Brain microvascular endothelial cell (primary cell): ENCODE results near the gene LRRC49.
A peak's percentile ranks its signal among the peaks of the same experiment; 100 is the strongest.

Experiments used
- DNase-seq: peaks from one replicate; pipeline ENCODE4 v3.0.0-alpha.2; 2020
- H3K27ac ChIP-seq: fragments of 250-450 bp; sonication (Bioruptor Pico); 2 replicates; pipeline ENCODE4 v1.5.1; 2020; ENCODE audit warnings: mild to moderate bottlenecking, moderate library complexity
- H3K27me3 ChIP-seq: fragments of 250-450 bp; sonication (Bioruptor Pico); replicated peaks from 2 replicates; pipeline ENCODE4 v1.5.1; 2020; ENCODE audit warnings: mild to moderate bottlenecking
- H3K36me3 ChIP-seq: fragments of 250-450 bp; sonication (Bioruptor Pico); replicated peaks from 2 replicates; pipeline ENCODE4 v1.5.1; 2020; ENCODE audit warnings: mild to moderate bottlenecking
- H3K4me3 ChIP-seq: 2 replicates; pipeline ENCODE4 v1.5.1; 2011; ENCODE audit warnings: low read depth, mild to moderate bottlenecking, control low read depth, low read length, moderate library complexity
- CTCF ChIP-seq: IDR thresholded peaks from 2 replicates; pipeline ENCODE4 v1.5.1; 2011; ENCODE audit warnings: low read depth, mild to moderate bottlenecking, moderate library complexity, low read length, control low read depth, inconsistent platforms; ENCODE audit errors: missing control alignments
- in situ Hi-C: cut with HindIII; loops from 2 replicates; pipeline ENCODE4 v1.10.0; 2017; ENCODE audit warnings: low sequenced_read_pairs, low pct_ligation_motif_present

The LRRC49 gene

GRCh38 chr15:71050461-71050860 lies 157.8 kb downstream of the LRRC49 start:
- Histone ChIP-seq H3K27me3 (no peaks in the 10 kb centered on the region), H3K4me3 (no peak overlapping the region), H3K36me3 (no peaks in the 10 kb centered on the region), H3K27ac (peak overlapping the region; percentile 91)
- no peak for DNase-seq
- in situ Hi-C loops: no loop called here
- TF ChIP-seq CTCF: no peak

GRCh38 chr15:71051539-71051938 lies 158.9 kb downstream of the LRRC49 start:
- DNase-seq: peak; percentile 70
- no peaks in the 10 kb centered on the region for H3K27me3 ChIP-seq
- no peaks in the 10 kb centered on the region for H3K36me3 ChIP-seq
- TF ChIP-seq CTCF: no peak
- in situ Hi-C loops: no loop called here
- H3K4me3 ChIP-seq: no peak overlapping the region
- peak overlapping the region; percentile 91 for H3K27ac ChIP-seq

GRCh38 chr15:71052356-71052755 lies 159.7 kb downstream of the LRRC49 start:
- no peaks in the 10 kb centered on the region for H3K27me3 ChIP-seq
- TF ChIP-seq CTCF: no peak
- H3K36me3 ChIP-seq: no peaks in the 10 kb centered on the region
- H3K4me3 ChIP-seq: no peak overlapping the region
- peak; percentile 74 for DNase-seq
- H3K27ac ChIP-seq: peak overlapping the region; percentile 91
- in situ Hi-C loops: no loop called here

GRCh38 chr15:71054286-71054952 lies 161.8 kb downstream of the LRRC49 start:
- no peak for DNase-seq
- in situ Hi-C loops: no loop called here
- no peak overlapping the region for H3K4me3 ChIP-seq
- peak overlapping the region; percentile 62 for H3K27ac ChIP-seq
- TF ChIP-seq CTCF: no peak
- H3K27me3 ChIP-seq: no peaks in the 10 kb centered on the region
- no peaks in the 10 kb centered on the region for H3K36me3 ChIP-seq

GRCh38 chr15:71055461-71055860 lies 162.8 kb downstream of the LRRC49 start:
- in situ Hi-C loops: no loop called here
- no peak overlapping the region for H3K27ac ChIP-seq

More at GRCh38 chr15:71055461-71055860, 162.8 kb downstream of the LRRC49 start:
- no peak for DNase-seq
- no peaks in the 10 kb centered on the region for H3K36me3 ChIP-seq
- no peaks in the 10 kb centered on the region for H3K27me3 ChIP-seq
- H3K4me3 ChIP-seq: no peak overlapping the region
- no peak for TF ChIP-seq CTCF
